BE2C (cell line): ENCODE data around the gene UVSSA.
"Not testable (repeated sequence)": the region's sequence is repeated elsewhere in the genome, so short reads cannot be mapped to it uniquely, and the experiment has no call there.

Experiments used
- DNase-seq: peaks from one replicate; pipeline ENCODE4 v3.0.0-alpha.2; 2020
- H3K27me3 ChIP-seq: fragments of 250-450 bp; sonication (Bioruptor Pico); 2 replicates; pipeline ENCODE4 v1.5.1; 2020; ENCODE audit warnings: mild to moderate bottlenecking
- H3K36me3 ChIP-seq: fragments of 250-450 bp; sonication (Bioruptor Pico); 2 replicates; pipeline ENCODE4 v1.5.1; 2020; ENCODE audit warnings: mild to moderate bottlenecking
- H3K4me1 ChIP-seq: fragments of 250-450 bp; sonication (Bioruptor Pico); 2 replicates; pipeline ENCODE4 v1.5.1; 2020
- H3K4me3 ChIP-seq: 2 replicates; pipeline ENCODE4 v1.5.1; 2011; ENCODE audit warnings: low read depth, low read length
- H3K9me3 ChIP-seq: fragments of 250-450 bp; sonication (Bioruptor Pico); 2 replicates; pipeline ENCODE4 v1.5.1; 2020
- CTCF ChIP-seq: IDR thresholded peaks from 2 replicates; pipeline ENCODE4 v1.5.1; 2012; ENCODE audit warnings: mild to moderate bottlenecking, low read depth, low read length

Gene UVSSA

GRCh38 chr4:1330761-1331590 lies 16.0 kb upstream of the UVSSA start:
- no peak for DNase-seq
- no peaks in the 10 kb centered on the region for H3K9me3 ChIP-seq
- H3K27me3 ChIP-seq: no peaks in the 10 kb centered on the region
- H3K36me3 ChIP-seq: peaks cover 46% of the 10 kb centered on the region
- TF ChIP-seq CTCF: no peak
- no peaks in the 10 kb centered on the region for H3K4me1 ChIP-seq
- no peak overlapping the region for H3K4me3 ChIP-seq

GRCh38 chr4:1331591-1332353 lies 15.2 kb upstream of the UVSSA start:
- Histone ChIP-seq H3K4me3 (no peak overlapping the region), H3K36me3 (peaks cover 51% of the 10 kb centered on the region), H3K9me3 (no peaks in the 10 kb centered on the region), H3K27me3 (no peaks in the 10 kb centered on the region), H3K4me1 (no peaks in the 10 kb centered on the region)
- no peak for DNase-seq
- no peak for TF ChIP-seq CTCF

- H3K4me3 ChIP-seq: no peak overlapping the region
- H3K36me3 ChIP-seq: peaks cover 52% of the 10 kb centered on the region
- no peak for DNase-seq
- H3K27me3 ChIP-seq: no peaks in the 10 kb centered on the region
- H3K9me3 ChIP-seq: no peaks in the 10 kb centered on the region
- no peak for TF ChIP-seq CTCF
- no peaks in the 10 kb centered on the region for H3K4me1 ChIP-seq
Observed at GRCh38 chr4:1332686-1333085, 14.3 kb upstream of the UVSSA start.

- TF ChIP-seq CTCF: no peak
- Histone ChIP-seq H3K27me3 (no peaks in the 10 kb centered on the region), H3K9me3 (no peaks in the 10 kb centered on the region), H3K4me1 (no peaks in the 10 kb centered on the region), H3K36me3 (peaks cover 52% of the 10 kb centered on the region), H3K4me3 (no peak overlapping the region)
- DNase-seq: no peak
Observed at GRCh38 chr4:1333256-1333655, 13.8 kb upstream of the UVSSA start.

- H3K36me3 ChIP-seq: peaks cover 50% of the 10 kb centered on the region
- DNase-seq, H3K4me3 ChIP-seq: not testable (repeated sequence)
Observed at GRCh38 chr4:1333851-1334578, 13.0 kb upstream of the UVSSA start.

GRCh38 chr4:1334579-1334895 lies 12.5 kb upstream of the UVSSA start:
- Histone ChIP-seq H3K4me1 (no peaks in the 10 kb centered on the region), H3K27me3 (no peaks in the 10 kb centered on the region), H3K4me3 (no peak overlapping the region), H3K9me3 (no peaks in the 10 kb centered on the region), H3K36me3 (peaks cover 50% of the 10 kb centered on the region)
- no peak for TF ChIP-seq CTCF
- DNase-seq: no peak

More at GRCh38 chr4:1333851-1334578, 13.0 kb upstream of the UVSSA start:
- not testable (repeated sequence) for H3K4me1 ChIP-seq, H3K27me3 ChIP-seq, H3K9me3 ChIP-seq

GRCh38 chr4:1335193-1335883 lies 11.7 kb upstream of the UVSSA start:
- H3K27me3 ChIP-seq, H3K4me1 ChIP-seq, H3K4me3 ChIP-seq, DNase-seq, H3K9me3 ChIP-seq: not testable (repeated sequence)
- H3K36me3 ChIP-seq: peaks cover 56% of the 10 kb centered on the region
